ENCODE measurements around the gene CPPED1. TPM values are rescaled to one million over a fixed set of nuclear protein-coding genes. Genes with fewer than 3 reads are reported as not detected.

CPPED1 gene
- total RNA-seq, 1 experiment from 2014 or later: 34.9 TPM

DNA sequence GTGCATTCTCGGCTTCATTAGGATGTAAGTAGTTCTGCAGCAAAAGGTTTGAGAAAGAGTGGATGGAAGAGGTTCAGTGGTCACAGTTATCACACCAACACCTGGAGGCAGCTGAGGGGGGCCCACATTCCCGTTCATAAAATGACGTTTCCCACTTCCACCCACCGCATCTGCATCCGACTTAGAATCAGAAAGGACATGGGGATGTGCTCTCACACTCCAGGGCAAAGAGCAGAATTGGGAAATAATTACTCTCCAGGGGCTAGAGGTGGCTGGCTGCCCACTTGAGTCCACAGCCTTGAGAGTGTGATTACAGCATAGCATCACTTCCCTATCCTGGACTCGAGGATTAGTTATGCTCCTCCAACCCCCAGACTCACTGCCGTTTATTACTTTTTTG lies 122.0 kb downstream of the CPPED1 start:
- Mint-ChIP-seq H3K9me3 (ENCODE audit: unreplicated experiment) (no peaks in the 10 kb centered on the region), H3K4me3 (ENCODE audit: unreplicated experiment) (no peak overlapping the region), H3K4me1 (ENCODE audit: low read depth, unreplicated experiment) (no peaks in the 10 kb centered on the region), H3K27me3 (ENCODE audit: insufficient read depth, unreplicated experiment) (no peaks in the 10 kb centered on the region), H3K27ac (ENCODE audit: unreplicated experiment) (no peak overlapping the region), H3K36me3 (ENCODE audit: insufficient read depth, unreplicated experiment) (no peaks in the 10 kb centered on the region)
- TF ChIP-seq CTCF (IDR thresholded peaks at IDR 0.05; ENCODE audit: insufficient read depth in 1 of 2, low read depth in 1 of 2, low read length in 1 of 2, severe bottlenecking in 1 of 2, unreplicated experiment in 1 of 2): no peak
- intact Hi-C loops (cut with micrococcal nuclease; ENCODE audit: unreplicated experiment): no loop called here
- peaks cover 18% of the 10 kb centered on the region; the same call in 1 of the 2 replicates for H3K4me1 ChIP-seq
- DNase-seq: no peak
- ChIA-PET POLR2A (no interaction called here), CTCF (no interaction called here)
- no TSS peak for BruUV-seq (replicated peaks)
- H3K27me3 ChIP-seq (replicated peaks; ENCODE audit: control insufficient read depth, insufficient read depth, low read length): no peaks in the 10 kb centered on the region; the same call in 1 of the 2 replicates
- no peak overlapping the region for H3K4me3 ChIP-seq (ENCODE audit: low read depth, low read length)
- H3K9me3 ChIP-seq: peaks cover 26% of the 10 kb centered on the region
- no peaks in the 10 kb centered on the region; the same call in 1 of the 2 replicates for H3K36me3 ChIP-seq (ENCODE audit: control insufficient read depth, insufficient read depth, low read length)

GRCh38 chr16:12680531-12680930 lies 123.2 kb downstream of the CPPED1 start:
- Mint-ChIP-seq H3K9me3 (ENCODE audit: unreplicated experiment) (no peaks in the 10 kb centered on the region), H3K36me3 (ENCODE audit: insufficient read depth, unreplicated experiment) (no peaks in the 10 kb centered on the region), H3K27me3 (ENCODE audit: insufficient read depth, unreplicated experiment) (no peaks in the 10 kb centered on the region), H3K27ac (ENCODE audit: unreplicated experiment) (no peak overlapping the region), H3K4me1 (ENCODE audit: low read depth, unreplicated experiment) (peaks cover 5% of the 10 kb centered on the region), H3K4me3 (ENCODE audit: unreplicated experiment) (no peak overlapping the region)
- TF ChIP-seq CTCF (IDR thresholded peaks at IDR 0.05; ENCODE audit: insufficient read depth in 1 of 2, low read depth in 1 of 2, low read length in 1 of 2, severe bottlenecking in 1 of 2, unreplicated experiment in 1 of 2): no peak
- intact Hi-C loops (cut with micrococcal nuclease; ENCODE audit: unreplicated experiment): no loop called here
- CTCF ChIA-PET: no interaction called here
- POLR2A ChIA-PET: no interaction called here
- DNase-seq: no peak
- no TSS peak for BruUV-seq (replicated peaks)
- H3K4me1 ChIP-seq: peaks cover 29% of the 10 kb centered on the region
- no peaks in the 10 kb centered on the region; the same call in 1 of the 2 replicates for H3K27me3 ChIP-seq (replicated peaks; ENCODE audit: control insufficient read depth, insufficient read depth, low read length)
- peaks cover 26% of the 10 kb centered on the region for H3K9me3 ChIP-seq
- H3K4me3 ChIP-seq (ENCODE audit: low read depth, low read length): no peak overlapping the region
- no peaks in the 10 kb centered on the region; the same call in 1 of the 2 replicates for H3K36me3 ChIP-seq (ENCODE audit: control insufficient read depth, insufficient read depth, low read length)

DNA sequence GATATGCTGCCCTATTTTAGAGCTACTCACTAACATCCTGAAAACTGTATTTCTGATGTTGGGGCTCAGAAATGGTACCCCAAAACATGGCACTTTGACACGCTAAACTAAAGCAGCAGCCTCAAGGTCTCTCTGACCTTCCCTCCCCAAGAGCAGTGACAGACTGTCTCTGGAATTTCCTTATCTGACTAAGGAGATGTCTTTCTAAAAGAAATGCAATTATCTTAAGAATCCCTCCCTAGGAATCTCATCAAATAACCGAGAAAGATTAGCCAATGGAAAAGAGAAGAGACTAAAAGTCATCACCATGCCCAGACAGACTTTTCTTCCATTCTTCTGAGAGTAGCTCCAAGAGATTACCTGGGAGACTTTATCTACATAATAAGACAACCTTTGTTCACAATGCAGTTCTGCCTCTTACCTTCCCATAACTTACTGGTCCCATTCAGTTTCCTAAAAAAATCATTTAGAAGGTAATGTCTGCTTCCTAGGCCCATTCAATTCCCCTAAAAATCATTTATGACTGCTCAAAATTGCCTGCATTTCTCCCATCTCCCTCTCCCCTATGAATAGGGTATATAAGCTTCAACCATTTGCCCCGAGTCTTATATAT lies 123.9 kb downstream of the CPPED1 start:
- no peaks in the 10 kb centered on the region; the same call in 1 of the 2 replicates for H3K27me3 ChIP-seq (replicated peaks; ENCODE audit: control insufficient read depth, insufficient read depth, low read length)
- TF ChIP-seq CTCF (IDR thresholded peaks at IDR 0.05; ENCODE audit: insufficient read depth in 1 of 2, low read depth in 1 of 2, low read length in 1 of 2, severe bottlenecking in 1 of 2, unreplicated experiment in 1 of 2): no peak
- ChIA-PET CTCF (no interaction called here), POLR2A (no interaction called here)
- Mint-ChIP-seq H3K27ac (ENCODE audit: unreplicated experiment) (no peak overlapping the region), H3K36me3 (ENCODE audit: insufficient read depth, unreplicated experiment) (no peaks in the 10 kb centered on the region), H3K9me3 (ENCODE audit: unreplicated experiment) (no peaks in the 10 kb centered on the region), H3K27me3 (ENCODE audit: insufficient read depth, unreplicated experiment) (no peaks in the 10 kb centered on the region), H3K4me1 (ENCODE audit: low read depth, unreplicated experiment) (peaks cover 8% of the 10 kb centered on the region), H3K4me3 (ENCODE audit: unreplicated experiment) (no peak overlapping the region)
- H3K36me3 ChIP-seq (ENCODE audit: control insufficient read depth, insufficient read depth, low read length): no peaks in the 10 kb centered on the region; the same call in 1 of the 2 replicates
- intact Hi-C loops (cut with micrococcal nuclease; ENCODE audit: unreplicated experiment): loop anchor here (1.0 kb wide), 1 partner anchor 66 kb away; no protein-coding TSS in a partner anchor
- no peak overlapping the region for H3K4me3 ChIP-seq (ENCODE audit: low read depth, low read length)
- no peak for DNase-seq
- H3K9me3 ChIP-seq: peaks cover 26% of the 10 kb centered on the region
- BruUV-seq (replicated peaks): no TSS peak
- peaks cover 34% of the 10 kb centered on the region for H3K4me1 ChIP-seq
